Trophoblast cell (in vitro differentiated cells and primary cell): ENCODE data around the gene HTR1B.

Experiments used
- DNase-seq, 2 donors: peaks; one replicate each; pipeline ENCODE4 v3.0.0-alpha.2; 2016
- H2AFZ ChIP-seq: 2 replicates; pipeline ENCODE4 v1.6.1; 2013; ENCODE audit warnings: low read length, moderate library complexity, mild to moderate bottlenecking; ENCODE audit not compliant: insufficient read depth, poor library complexity
- H2AK5ac ChIP-seq: 2 replicates; pipeline ENCODE4 v1.6.1; 2013; ENCODE audit warnings: mild to moderate bottlenecking, low read length
- H2BK120ac ChIP-seq: 2 replicates; pipeline ENCODE4 v1.6.1; 2013; ENCODE audit warnings: low read length, mild to moderate bottlenecking, moderate library complexity; ENCODE audit not compliant: insufficient read depth, poor library complexity
- H2BK12ac ChIP-seq: 2 replicates; pipeline ENCODE4 v1.6.1; 2013; ENCODE audit warnings: mild to moderate bottlenecking, low read length, moderate library complexity
- H2BK5ac ChIP-seq: 2 replicates; pipeline ENCODE4 v1.6.1; 2013; ENCODE audit warnings: low read length, low read depth, moderate library complexity, mild to moderate bottlenecking; ENCODE audit not compliant: poor library complexity
- H3K14ac ChIP-seq: 2 replicates; pipeline ENCODE4 v1.6.1; 2013; ENCODE audit warnings: mild to moderate bottlenecking, low read length
- H3K18ac ChIP-seq: 2 replicates; pipeline ENCODE4 v1.6.1; 2013; ENCODE audit warnings: mild to moderate bottlenecking, low read length
- H3K23ac ChIP-seq: 2 replicates; pipeline ENCODE4 v1.6.1; 2013; ENCODE audit warnings: low read length
- H3K27ac ChIP-seq: 2 replicates; pipeline ENCODE4 v1.5.1; 2013; ENCODE audit warnings: low read depth, mild to moderate bottlenecking, inconsistent platforms, low read length, moderate library complexity
- H3K27me3 ChIP-seq: 2 replicates; pipeline ENCODE4 v1.6.1; 2013; ENCODE audit warnings: inconsistent platforms, mild to moderate bottlenecking, low read length, moderate library complexity; ENCODE audit not compliant: insufficient read depth
- H3K36me3 ChIP-seq, 2 experiments: 1 replicate in 1 of 2; 2 replicates in 1 of 2; pipeline ENCODE4 v1.6.1; 2013; ENCODE audit warnings: low read length in 2 of 2, mild to moderate bottlenecking in 2 of 2, moderate library complexity in 1 of 2; ENCODE audit not compliant: insufficient read depth in 2 of 2, control insufficient read depth in 1 of 2
- H3K4ac ChIP-seq: 2 replicates; pipeline ENCODE4 v1.6.1; 2013; ENCODE audit warnings: low read depth, mild to moderate bottlenecking, low read length, moderate library complexity
- H3K4me1 ChIP-seq, 2 experiments: 1 replicate in 1 of 2; 2 replicates in 1 of 2; pipeline ENCODE4 v1.6.1; 2013; ENCODE audit warnings: low read length in 2 of 2, mild to moderate bottlenecking in 2 of 2, moderate library complexity in 1 of 2; ENCODE audit not compliant: insufficient read depth in 2 of 2, control insufficient read depth in 1 of 2
- H3K4me2 ChIP-seq: 2 replicates; pipeline ENCODE4 v1.6.1; 2013; ENCODE audit warnings: inconsistent platforms, mild to moderate bottlenecking, low read length, moderate library complexity
- H3K4me3 ChIP-seq: 2 replicates; pipeline ENCODE4 v1.5.1; 2013; ENCODE audit warnings: mild to moderate bottlenecking, low read depth, low read length, inconsistent platforms
- H3K79me1 ChIP-seq: one replicate; pipeline ENCODE4 v1.6.1; 2013; ENCODE audit warnings: low read length
- H3K79me2 ChIP-seq: 2 replicates; pipeline ENCODE4 v1.6.1; 2013; ENCODE audit warnings: low read length, mild to moderate bottlenecking; ENCODE audit not compliant: control insufficient read depth, insufficient read depth, poor library complexity
- H3K9ac ChIP-seq: 2 replicates; pipeline ENCODE4 v1.6.1; 2013; ENCODE audit warnings: mild to moderate bottlenecking, low read length
- H3K9me3 ChIP-seq: 2 replicates; pipeline ENCODE4 v1.6.1; 2013; ENCODE audit warnings: low read depth, mild to moderate bottlenecking, control low read depth, inconsistent platforms, low read length; ENCODE audit not compliant: insufficient read depth
- H4K12ac ChIP-seq: 2 replicates; pipeline ENCODE4 v1.6.1; 2013; ENCODE audit warnings: low read depth, mild to moderate bottlenecking, low read length, moderate library complexity
- H4K8ac ChIP-seq: 2 replicates; pipeline ENCODE4 v1.6.1; 2013; ENCODE audit warnings: low read depth, mild to moderate bottlenecking, low read length, moderate library complexity
- H4K91ac ChIP-seq: one replicate; pipeline ENCODE4 v1.6.1; 2013; ENCODE audit warnings: low read depth, mild to moderate bottlenecking, low read length, moderate library complexity
- WGBS: extraction: QIAGEN DNeasy Blood & Tissue Kit; methylation state at CpG from one replicate; pipeline ENCODE4 v1.1.7; 2013; ENCODE audit warnings: missing lambda C conversion rate; ENCODE audit not compliant: insufficient read length, insufficient coverage; ENCODE audit errors: extremely low coverage; 5-methylcytosine and 5-hydroxymethylcytosine counted together

The HTR1B gene

DNA sequence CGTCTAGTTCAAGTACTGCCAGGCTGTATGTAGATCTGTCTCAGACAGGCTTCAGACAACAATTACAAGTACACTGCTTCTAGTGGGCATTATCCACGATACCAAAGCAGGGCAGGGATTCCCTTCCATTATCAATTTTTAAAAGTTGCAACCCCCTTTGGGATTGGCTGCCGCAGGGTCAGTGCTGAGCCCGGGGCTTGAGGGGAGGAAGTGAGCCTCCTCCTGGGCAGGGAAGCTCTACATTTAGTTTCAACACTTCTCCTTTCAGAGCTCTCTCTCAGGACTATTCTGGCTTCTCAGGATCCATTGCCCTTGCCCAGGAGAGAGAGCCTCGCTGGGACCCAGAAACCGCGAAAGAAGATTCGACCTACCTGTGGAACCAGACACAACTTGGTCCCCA lies 1.5 kb downstream of the HTR1B start:
- no peak for DNase-seq
- H3K27ac ChIP-seq = no peak overlapping the region
- H3K9ac ChIP-seq = no peak overlapping the region
- H3K14ac ChIP-seq = no peak overlapping the region
- H3K4me2 ChIP-seq = peak overlapping the region; percentile 81
- no peak overlapping the region for H3K4ac ChIP-seq
- H4K8ac ChIP-seq = no peak overlapping the region
- H4K12ac ChIP-seq = no peak overlapping the region
- peaks cover 8 to 16% of the 10 kb centered on the region in 2 experiments for H3K4me1 ChIP-seq
- no peaks in the 10 kb centered on the region for H3K79me2 ChIP-seq
- H3K27me3 ChIP-seq = peaks cover 13% of the 10 kb centered on the region
- H2AFZ ChIP-seq = no peak overlapping the region
- H3K18ac ChIP-seq = no peak overlapping the region
- no peak overlapping the region for H2BK5ac ChIP-seq
- H2AK5ac ChIP-seq = no peak overlapping the region
- H4K91ac ChIP-seq = no peak overlapping the region
- no peak overlapping the region for H2BK12ac ChIP-seq
- H3K36me3 ChIP-seq = no peaks in the 10 kb centered on the region
- no peak overlapping the region for H3K4me3 ChIP-seq
- no CpG with 5 or more reads among the region's 8 CpGs for WGBS
- no peaks in the 10 kb centered on the region for H3K79me1 ChIP-seq
- H3K9me3 ChIP-seq = no peaks in the 10 kb centered on the region
- H3K23ac ChIP-seq = no peak overlapping the region
- H2BK120ac ChIP-seq = no peak overlapping the region

DNA sequence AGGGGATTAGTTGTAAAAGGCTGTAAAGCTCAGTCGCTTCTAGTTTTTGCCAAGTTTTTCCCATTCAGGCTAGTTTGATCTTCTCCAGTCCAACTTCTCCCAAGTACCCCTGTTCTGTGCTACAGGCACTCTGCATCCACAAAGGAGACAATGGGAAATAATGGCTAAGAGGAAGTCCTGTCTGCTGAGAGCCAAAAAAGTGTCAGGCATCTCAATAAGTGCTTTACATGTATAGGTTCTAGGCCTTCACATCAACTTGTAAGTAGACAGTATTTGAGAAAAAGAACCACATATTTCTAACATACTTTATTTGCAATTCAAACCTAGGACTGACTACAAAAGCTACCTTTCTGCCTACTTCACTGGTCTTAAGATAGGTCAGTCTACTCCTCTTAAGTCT lies 4.9 kb downstream of the HTR1B start:
- H3K4me2 ChIP-seq = no peak overlapping the region
- H3K4ac ChIP-seq = no peak overlapping the region
- H2AK5ac ChIP-seq = no peak overlapping the region
- H3K23ac ChIP-seq = no peak overlapping the region
- peaks cover 6% of the 10 kb centered on the region for H3K27me3 ChIP-seq
- no peaks in the 10 kb centered on the region for H3K36me3 ChIP-seq
- no peak overlapping the region for H3K18ac ChIP-seq
- DNase-seq = no peak
- H3K9me3 ChIP-seq = no peaks in the 10 kb centered on the region
- no peak overlapping the region for H3K27ac ChIP-seq
- no peak overlapping the region for H3K9ac ChIP-seq
- no peak overlapping the region for H2AFZ ChIP-seq
- H4K12ac ChIP-seq = no peak overlapping the region
- H4K8ac ChIP-seq = no peak overlapping the region
- H2BK12ac ChIP-seq = no peak overlapping the region
- H3K79me2 ChIP-seq = no peaks in the 10 kb centered on the region
- H3K4me3 ChIP-seq = no peak overlapping the region
- H2BK120ac ChIP-seq = no peak overlapping the region
- no CpG with 5 or more reads among the region's 1 CpG for WGBS
- H3K14ac ChIP-seq = no peak overlapping the region
- no peak overlapping the region for H2BK5ac ChIP-seq
- peaks cover 5% of the 10 kb centered on the region for H3K79me1 ChIP-seq
- H4K91ac ChIP-seq = no peak overlapping the region
- peaks cover 10 to 18% of the 10 kb centered on the region in 2 experiments for H3K4me1 ChIP-seq

DNA sequence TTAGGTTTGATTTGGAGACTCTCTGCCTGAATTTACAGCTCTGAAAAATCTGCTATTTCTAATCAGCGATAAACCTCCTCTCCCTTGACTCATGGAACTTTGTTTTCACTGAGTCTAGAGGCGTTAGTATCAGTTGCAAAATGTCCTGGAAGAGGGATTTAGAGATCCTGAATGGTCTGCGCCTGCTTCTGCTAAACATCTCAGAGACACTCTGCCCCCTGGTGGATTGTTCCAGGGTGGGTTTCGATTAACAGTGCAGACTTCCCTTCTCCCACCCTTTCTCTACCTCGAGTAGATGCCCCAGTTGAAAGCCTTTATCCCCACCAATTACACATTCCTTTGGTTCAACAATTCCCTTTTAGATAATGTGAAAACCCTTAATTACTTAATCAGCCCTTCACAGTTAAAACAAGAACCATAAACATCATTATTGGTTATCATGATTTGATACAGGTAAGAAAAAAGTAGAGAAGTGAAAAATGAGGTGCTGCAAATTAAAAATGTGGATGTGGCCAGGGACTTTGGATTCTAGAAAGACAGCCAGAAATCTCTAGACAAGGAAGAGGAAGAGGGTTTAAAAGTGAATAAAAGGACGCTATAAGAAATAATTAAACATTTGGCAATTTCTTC lies 5.5 kb downstream of the HTR1B start:
- no peak overlapping the region for H3K4me3 ChIP-seq
- no peak overlapping the region for H4K8ac ChIP-seq
- no peak overlapping the region for H2BK5ac ChIP-seq
- H2AFZ ChIP-seq = no peak overlapping the region
- H3K4me1 ChIP-seq = peaks cover 8 to 14% of the 10 kb centered on the region in 2 experiments
- H2BK12ac ChIP-seq = no peak overlapping the region
- H3K36me3 ChIP-seq = no peaks in the 10 kb centered on the region
- H4K91ac ChIP-seq = no peak overlapping the region
- no peak overlapping the region for H3K14ac ChIP-seq
- H3K9ac ChIP-seq = no peak overlapping the region
- no peak overlapping the region for H3K27ac ChIP-seq
- no peak overlapping the region for H2BK120ac ChIP-seq
- H3K27me3 ChIP-seq = peaks cover 2% of the 10 kb centered on the region
- H2AK5ac ChIP-seq = no peak overlapping the region
- H3K4ac ChIP-seq = no peak overlapping the region
- DNase-seq = peak; percentile 57 to 84
- WGBS = no CpG with 5 or more reads among the region's 6 CpGs
- H3K79me1 ChIP-seq = peaks cover 5% of the 10 kb centered on the region
- no peak overlapping the region for H3K23ac ChIP-seq
- no peaks in the 10 kb centered on the region for H3K9me3 ChIP-seq
- H4K12ac ChIP-seq = no peak overlapping the region
- no peak overlapping the region for H3K18ac ChIP-seq
- no peak overlapping the region for H3K4me2 ChIP-seq
- H3K79me2 ChIP-seq = no peaks in the 10 kb centered on the region

DNA sequence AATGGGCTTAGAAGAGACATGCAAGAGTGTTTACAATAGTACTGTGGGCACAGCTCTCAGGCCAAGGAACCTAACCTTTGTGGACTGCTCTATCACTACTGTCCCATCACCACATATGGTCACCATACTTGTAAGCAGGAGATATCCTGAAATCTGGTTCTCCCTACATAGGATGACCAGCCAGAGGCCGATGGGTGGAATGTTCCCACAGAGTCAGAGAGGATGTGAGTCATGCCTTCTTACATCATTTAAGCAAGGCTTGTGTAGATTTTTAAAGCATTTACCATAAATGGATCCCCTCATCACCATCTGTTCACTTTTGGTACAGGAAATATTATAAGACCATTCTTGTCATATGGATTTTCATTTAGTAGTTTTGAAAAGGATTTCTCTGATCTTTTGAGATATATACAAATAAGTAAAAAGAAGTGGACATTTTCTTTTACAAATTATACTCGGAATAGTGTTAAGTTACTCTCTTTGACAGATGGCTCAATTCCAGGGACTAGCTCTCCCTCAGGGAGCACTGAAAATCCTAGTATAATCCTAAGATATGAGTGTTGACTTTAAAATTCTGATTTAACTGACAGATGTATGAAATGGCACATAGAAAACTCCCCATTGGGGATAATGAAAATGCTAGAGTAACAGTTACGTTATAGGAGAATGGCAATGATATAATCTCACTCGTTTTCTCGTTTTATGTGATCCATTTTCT lies 6.6 kb downstream of the HTR1B start:
- H4K8ac ChIP-seq = no peak overlapping the region
- no CpG with 5 or more reads among the region's 5 CpGs for WGBS
- no peaks in the 10 kb centered on the region for H3K36me3 ChIP-seq

More for the DNA sequence above, 6.6 kb downstream of the HTR1B start:
- Histone ChIP-seq H4K91ac (peak overlapping the region; percentile 75), H2AFZ (no peak overlapping the region), H3K27me3 (no peaks in the 10 kb centered on the region), H3K14ac (no peak overlapping the region), H3K79me1 (peaks cover 5% of the 10 kb centered on the region), H3K27ac (peak overlapping the region; percentile 28), H2BK12ac (no peak overlapping the region), H3K4me2 (no peak overlapping the region), H3K79me2 (no peaks in the 10 kb centered on the region), H3K4me3 (no peak overlapping the region), H3K4me1 (peaks cover 5% of the 10 kb centered on the region in 2 experiments), H3K9ac (no peak overlapping the region), H2BK120ac (no peak overlapping the region), H3K18ac (no peak overlapping the region), H2BK5ac (peak overlapping the region; percentile 75), H3K23ac (no peak overlapping the region), H3K4ac (no peak overlapping the region), H3K9me3 (no peaks in the 10 kb centered on the region), H4K12ac (no peak overlapping the region), H2AK5ac (no peak overlapping the region)
- DNase-seq = peak; percentile 76 to 86
